K562 (cell line): Measurements from ENCODE around the gene EFNA5.

Experiments used
- ATF3 ChIP-seq, 2 experiments: fragments of 450-650 bp in 1 of 2; sonication (generic) in 1 of 2; formaldehyde crosslinking in 1 of 2; IDR thresholded peaks in 1 of 2; conservative IDR thresholded peaks in 1 of 2; 2 replicates each; pipeline versions ENCODE4 v1.6.1 to v1.8.1; 2016 to 2023; ENCODE audit warnings: mild to moderate bottlenecking in 2 of 2, moderate library complexity in 2 of 2, inconsistent platforms in 1 of 2, missing genetic modification reagents in 1 of 2
- CTCF ChIP-seq, 3 experiments: IDR thresholded peaks in 2 of 3; conservative IDR thresholded peaks in 1 of 3; 2 replicates each; pipeline ENCODE4 v1.5.1; 2011 to 2012; ENCODE audit warnings: low read length in 3 of 3, mild to moderate bottlenecking in 3 of 3, control low read depth in 2 of 3, improper control_type of control experiment in 1 of 3, inconsistent platforms in 1 of 3, low read depth in 1 of 3, mixed read lengths in 1 of 3, moderate library complexity in 1 of 3; ENCODE audit not compliant: insufficient read depth in 2 of 3
- ESRRA ChIP-seq: fragments of 450-650 bp; IDR thresholded peaks from 2 replicates; pipeline ENCODE4 v1.6.1; 2014; ENCODE audit warnings: low read depth, mild to moderate bottlenecking, moderate library complexity, borderline replicate concordance
- EZH2 ChIP-seq: IDR thresholded peaks from 2 replicates; pipeline ENCODE4 v1.6.1; 2012; ENCODE audit warnings: low read depth, mild to moderate bottlenecking, inconsistent platforms, low read length, borderline replicate concordance
- IRF9 ChIP-seq: fragments of 450-650 bp; IDR thresholded peaks from 2 replicates; pipeline ENCODE4 v1.6.1; 2016; ENCODE audit warnings: missing biosample characterization, missing genetic modification characterization
- NR3C1 ChIP-seq: sonication (generic); formaldehyde crosslinking; IDR thresholded peaks from 2 replicates; pipeline ENCODE4 v1.8.1; 2022; ENCODE audit warnings: missing genetic modification reagents
- PHF21A ChIP-seq: fragments of 450-650 bp; IDR thresholded peaks from 2 replicates; pipeline ENCODE4 v1.6.1; 2017; ENCODE audit warnings: low read depth, borderline replicate concordance
- POLR2AphosphoS5 ChIP-seq: IDR thresholded peaks from 2 replicates; pipeline ENCODE4 v1.6.1; 2011; ENCODE audit warnings: mild to moderate bottlenecking, low read depth, low read length, moderate library complexity; ENCODE audit not compliant: control insufficient read depth, insufficient read depth
- RFX1 ChIP-seq: fragments of 450-650 bp; IDR thresholded peaks from 2 replicates; pipeline ENCODE4 v1.6.1; 2016; ENCODE audit warnings: mild to moderate bottlenecking, moderate library complexity
- USF1 ChIP-seq: sonication (generic); formaldehyde crosslinking; IDR thresholded peaks from 2 replicates; pipeline ENCODE4 v1.9.0; 2022; ENCODE audit warnings: mild to moderate bottlenecking, missing genetic modification reagents
- ZNF311 ChIP-seq: fragments of 250-450 bp; sonication (Bioruptor Pico); IDR thresholded peaks from 2 replicates; pipeline ENCODE4 v1.4.0; 2020; ENCODE audit warnings: mild to moderate bottlenecking, moderate library complexity
- ZSCAN32 ChIP-seq: fragments of 450-650 bp; formaldehyde crosslinking; IDR thresholded peaks from 2 replicates; pipeline ENCODE4 v1.4.0; 2020; ENCODE audit warnings: mild to moderate bottlenecking, moderate library complexity

GRCh38 chr5:107670932-107671741, at the start of gene EFNA5:
- TF ChIP-seq POLR2AphosphoS5 (no peak), PHF21A (no peak), ZSCAN32 (CRISPR knock-in tag) (no peak), USF1 (CRISPR knock-in tag) (no peak), ATF3 (IDR thresholded peaks at IDR 0.05) (no peak), ATF3 (CRISPR knock-in tag; conservative IDR thresholded peaks at IDR 0.05) (no peak), ZNF311 (CRISPR knock-in tag) (no peak), NR3C1 (CRISPR knock-in tag) (no peak), IRF9 (no peak), RFX1 (no peak), ESRRA (no peak), EZH2 (no peak), CTCF (IDR thresholded peaks at IDR 0.05 in 2 of 3, conservative IDR thresholded peaks at IDR 0.05 in 1 of 3; ENCODE audit: insufficient read depth in 2 of 3, low read depth in 1 of 3, low read length in 3 of 3) (no peak)
